A673 (cell line): Measurements from ENCODE around the gene IP6K2. TPM values are rescaled to one million over a fixed set of nuclear protein-coding genes. Genes with fewer than 3 reads are reported as not detected.

ENCODE experiments used
- BruUV-seq: library from RNA; stranded (reverse); fragments of 400-500 nt; replicated peaks from 2 replicates; lab custom pipeline; 2021; lab: Mats Ljungman, UMichigan
- CTCF ChIA-PET: fragments of 300-600 bp; sonication (Branson Sonifier 250); formaldehyde crosslinking; loops from one replicate; lab custom pipeline; 2022; ENCODE audit warnings: antibody characterized with exemption; lab: Charles Lee
- POLR2A ChIA-PET: fragments of 300-600 bp; sonication (Branson Sonifier 250); formaldehyde crosslinking; loops from one replicate; lab custom pipeline; 2022; ENCODE audit warnings: antibody characterized with exemption; ENCODE audit not compliant: low non-redundant PET; lab: Charles Lee
- DNase-seq: peaks from one replicate; pipeline ENCODE4 v3.0.0-alpha.2; 2015; ENCODE audit warnings: low spot score
- H3K27ac ChIP-seq: fragments of 200-600 bp; sonication (generic); 2 replicates; pipeline ENCODE4 v1.5.1; 2016; ENCODE audit warnings: mixed run types, low read depth, mild to moderate bottlenecking, mixed read lengths, antibody characterized with exemption, low read length; ENCODE audit not compliant: poor library complexity, severe bottlenecking
- H3K27me3 ChIP-seq: fragments of 200-600 bp; sonication (generic); replicated peaks from 2 replicates; pipeline ENCODE4 v1.6.1; 2017; ENCODE audit warnings: mixed run types, low read depth, mild to moderate bottlenecking, mixed read lengths, antibody characterized with exemption, low read length; ENCODE audit not compliant: insufficient read depth, poor library complexity
- H3K36me3 ChIP-seq: fragments of 200-600 bp; sonication (generic); 2 replicates; pipeline ENCODE4 v1.6.1; 2016; ENCODE audit warnings: mixed run types, mild to moderate bottlenecking, mixed read lengths, antibody characterized with exemption, low read length; ENCODE audit not compliant: insufficient read depth, poor library complexity, severe bottlenecking
- H3K4me1 ChIP-seq: fragments of 200-600 bp; sonication (generic); 2 replicates; pipeline ENCODE4 v1.6.1; 2017; ENCODE audit warnings: mixed run types, mild to moderate bottlenecking, mixed read lengths, antibody characterized with exemption, low read length; ENCODE audit not compliant: insufficient read depth, poor library complexity, severe bottlenecking
- H3K4me3 ChIP-seq: fragments of 200-600 bp; sonication (generic); 2 replicates; pipeline ENCODE4 v1.5.1; 2016; ENCODE audit warnings: low read depth, mixed run types, mild to moderate bottlenecking, mixed read lengths, low read length; ENCODE audit not compliant: poor library complexity, severe bottlenecking
- H3K9me3 ChIP-seq: fragments of 200-600 bp; sonication (generic); 2 replicates; pipeline ENCODE4 v1.6.1; 2016; ENCODE audit warnings: mixed run types, low read depth, mild to moderate bottlenecking, mixed read lengths, antibody characterized with exemption, low read length; ENCODE audit not compliant: poor library complexity, severe bottlenecking
- EZH2 ChIP-seq: fragments of 200-600 bp; sonication (generic); IDR thresholded peaks from 2 replicates; pipeline ENCODE4 v1.6.1; 2017; ENCODE audit warnings: borderline replicate concordance, low read depth, mild to moderate bottlenecking, mixed read lengths, antibody characterized with exemption, low read length; ENCODE audit not compliant: poor library complexity, severe bottlenecking
- intact Hi-C: fragments of 100-400 bp; cut with micrococcal nuclease; formaldehyde crosslinking; loops from one replicate; pipeline ENCODE4 v1.10.0; 2022; ENCODE audit not compliant: unreplicated experiment
- total RNA-seq: library from RNA; stranded (reverse); gene quantifications from 2 replicates; pipeline ENCODE4 v1.2.3, GENCODE V29; 2021
- TF ChIP-seq, protein P1 (sequence below): fragments of 300-800, 200-600 bp; sonication (generic); conservative IDR thresholded peaks from 2 replicates; pipeline ENCODE4 v1.5.1; 2017; ENCODE audit warnings: low read depth, mild to moderate bottlenecking, antibody characterized with exemption, low read length, moderate library complexity, mixed read lengths

IP6K2 gene
- total RNA-seq, 1 experiment from 2014 or later, result 62.5 TPM

DNA sequence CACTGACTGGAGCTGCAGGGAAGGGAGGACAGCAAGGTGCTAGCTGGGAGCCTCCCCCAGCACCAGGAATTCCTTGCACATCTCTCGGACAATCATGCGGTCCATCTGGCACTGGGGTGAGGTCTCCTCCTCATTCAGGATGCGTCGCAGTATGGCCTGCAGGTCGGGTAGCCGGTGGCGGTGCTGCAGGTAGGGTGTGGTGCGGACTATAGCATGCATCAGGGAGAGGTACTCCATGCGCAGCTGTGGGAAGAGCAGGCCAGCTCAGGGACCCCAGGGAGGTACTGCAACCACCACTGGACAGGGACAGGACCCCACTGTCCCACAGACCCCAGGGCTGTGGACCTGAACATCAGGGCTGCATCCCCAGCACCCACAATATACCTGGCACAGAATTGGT lies 42.5 kb downstream of the IP6K2 start:
- H3K4me3 ChIP-seq, result no peak overlapping the region
- no peaks in the 10 kb centered on the region for H3K36me3 ChIP-seq
- no peaks in the 10 kb centered on the region for H3K9me3 ChIP-seq
- intact Hi-C loops, result no loop called here
- H3K4me1 ChIP-seq, result no peaks in the 10 kb centered on the region
- H3K27ac ChIP-seq, result no peak overlapping the region
- no TSS peak for BruUV-seq
- ChIA-PET CTCF (no interaction called here), POLR2A (no interaction called here)
- no peaks in the 10 kb centered on the region for H3K27me3 ChIP-seq
- TF ChIP-seq EZH2, result no peak
- TF ChIP-seq, protein P1, sequence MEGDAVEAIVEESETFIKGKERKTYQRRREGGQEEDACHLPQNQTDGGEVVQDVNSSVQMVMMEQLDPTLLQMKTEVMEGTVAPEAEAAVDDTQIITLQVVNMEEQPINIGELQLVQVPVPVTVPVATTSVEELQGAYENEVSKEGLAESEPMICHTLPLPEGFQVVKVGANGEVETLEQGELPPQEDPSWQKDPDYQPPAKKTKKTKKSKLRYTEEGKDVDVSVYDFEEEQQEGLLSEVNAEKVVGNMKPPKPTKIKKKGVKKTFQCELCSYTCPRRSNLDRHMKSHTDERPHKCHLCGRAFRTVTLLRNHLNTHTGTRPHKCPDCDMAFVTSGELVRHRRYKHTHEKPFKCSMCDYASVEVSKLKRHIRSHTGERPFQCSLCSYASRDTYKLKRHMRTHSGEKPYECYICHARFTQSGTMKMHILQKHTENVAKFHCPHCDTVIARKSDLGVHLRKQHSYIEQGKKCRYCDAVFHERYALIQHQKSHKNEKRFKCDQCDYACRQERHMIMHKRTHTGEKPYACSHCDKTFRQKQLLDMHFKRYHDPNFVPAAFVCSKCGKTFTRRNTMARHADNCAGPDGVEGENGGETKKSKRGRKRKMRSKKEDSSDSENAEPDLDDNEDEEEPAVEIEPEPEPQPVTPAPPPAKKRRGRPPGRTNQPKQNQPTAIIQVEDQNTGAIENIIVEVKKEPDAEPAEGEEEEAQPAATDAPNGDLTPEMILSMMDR, result no peak
- no peak for DNase-seq

DNA sequence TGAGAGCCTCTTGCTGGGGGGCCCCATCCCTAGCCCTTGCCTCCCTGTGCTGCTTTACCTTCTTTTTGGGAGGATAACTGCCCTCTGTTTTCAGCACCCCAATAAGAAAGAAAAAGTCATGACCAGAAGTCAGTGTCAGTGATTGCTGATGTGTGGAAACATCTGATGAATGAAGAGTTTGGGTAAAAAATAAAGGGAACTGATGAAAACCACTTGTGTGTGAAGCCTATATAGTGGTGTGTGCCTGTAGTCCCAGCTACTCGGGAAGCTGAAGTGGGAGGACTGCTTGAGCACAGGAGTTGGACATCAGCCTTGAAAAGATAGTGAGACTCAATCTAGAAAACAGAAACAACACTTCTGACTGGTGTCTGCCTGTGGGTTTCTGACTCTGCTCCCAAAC lies 44.5 kb downstream of the IP6K2 start:
- intact Hi-C loops, result no loop called here
- no peak overlapping the region for H3K4me3 ChIP-seq
- ChIA-PET CTCF (no interaction called here), POLR2A (no interaction called here)
- no peaks in the 10 kb centered on the region for H3K36me3 ChIP-seq
- no peak overlapping the region for H3K27ac ChIP-seq
- no peaks in the 10 kb centered on the region for H3K4me1 ChIP-seq
- no TSS peak for BruUV-seq
- no peak for DNase-seq
- H3K27me3 ChIP-seq, result no peaks in the 10 kb centered on the region
- no peaks in the 10 kb centered on the region for H3K9me3 ChIP-seq
- TF ChIP-seq EZH2, result no peak
- TF ChIP-seq, protein P1, result no peak

DNA sequence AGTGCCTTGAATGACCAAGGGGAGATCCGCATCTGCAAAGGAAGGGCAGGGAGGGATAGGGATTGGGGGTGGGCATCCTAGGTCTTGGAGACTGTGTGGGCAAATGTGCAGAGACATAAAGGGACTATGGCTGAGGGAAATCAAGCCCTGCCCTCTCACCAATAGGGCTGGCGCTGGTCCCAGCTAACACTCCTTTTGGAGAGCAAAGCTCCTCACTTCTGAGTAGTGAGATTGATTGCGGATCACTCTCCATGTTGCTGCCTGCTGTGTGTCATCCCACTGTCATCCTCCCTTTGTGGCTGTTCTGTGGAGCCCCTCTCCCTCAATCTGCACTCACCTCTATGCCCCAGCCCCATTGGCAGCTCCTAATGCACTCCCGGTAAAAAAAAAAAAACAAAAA lies 52.1 kb downstream of the IP6K2 start:
- Histone ChIP-seq H3K27me3 (no peaks in the 10 kb centered on the region), H3K9me3 (no peaks in the 10 kb centered on the region), H3K4me3 (no peak overlapping the region), H3K27ac (no peak overlapping the region), H3K36me3 (no peaks in the 10 kb centered on the region), H3K4me1 (no peaks in the 10 kb centered on the region)
- intact Hi-C loops, result no loop called here
- ChIA-PET CTCF (interaction anchor here (0.6 to 0.7 kb wide), 2 partner anchors 121 to 799 kb away, joined by 3 to 8 read pairs; no protein-coding TSS in a partner anchor), POLR2A (no interaction called here)
- TF ChIP-seq, protein P1, result no peak
- TF ChIP-seq EZH2, result no peak
- no peak for DNase-seq
- BruUV-seq, result no TSS peak
